HCT116 (cell line): ENCODE data around the gene EGFLAM.

Experiments used
- CEBPB ChIP-seq: IDR thresholded peaks from 2 replicates; pipeline ENCODE4 v1.6.1; 2012; ENCODE audit warnings: low read depth
- FOSL1 ChIP-seq: IDR thresholded peaks from 2 replicates; pipeline ENCODE4 v1.6.1; 2012; ENCODE audit warnings: low read depth
- JUND ChIP-seq: IDR thresholded peaks from 2 replicates; pipeline ENCODE4 v1.6.1; 2012
- POLR2A ChIP-seq: IDR thresholded peaks from 2 replicates; pipeline ENCODE4 v1.7.0; 2011; ENCODE audit warnings: borderline replicate concordance; ENCODE audit not compliant: insufficient read depth, insufficient read length; ENCODE audit errors: extremely low read depth
- POLR2AphosphoS5 ChIP-seq: IDR thresholded peaks from 2 replicates; pipeline ENCODE4 v1.6.1; 2011; ENCODE audit warnings: mild to moderate bottlenecking, low read depth, low read length, moderate library complexity
- RAD21 ChIP-seq: IDR thresholded peaks from 2 replicates; pipeline ENCODE4 v1.6.1; 2012; ENCODE audit warnings: low read depth, mild to moderate bottlenecking
- SRF ChIP-seq: IDR thresholded peaks from 2 replicates; pipeline ENCODE4 v1.6.1; 2012; ENCODE audit warnings: low read depth
- YY1 ChIP-seq: IDR thresholded peaks from 2 replicates; pipeline ENCODE4 v1.6.1; 2011; ENCODE audit warnings: low read length, low read depth, moderate library complexity, mild to moderate bottlenecking; ENCODE audit not compliant: insufficient replicate concordance; ENCODE audit errors: extremely low read depth
- TF ChIP-seq, protein P1 (sequence below), 3 experiments: fragments of 200-600 bp in 1 of 3; sonication (generic) in 1 of 3; IDR thresholded peaks in 2 of 3; conservative IDR thresholded peaks in 1 of 3; 2 replicates each; pipeline ENCODE4 v1.5.1; 2012 to 2017; ENCODE audit warnings: low read depth in 2 of 3, low read length in 2 of 3, antibody characterized with exemption in 1 of 3, borderline replicate concordance in 1 of 3, control low read depth in 1 of 3, mild to moderate bottlenecking in 1 of 3, mixed read lengths in 1 of 3, mixed run types in 1 of 3, moderate library complexity in 1 of 3; ENCODE audit not compliant: insufficient read depth in 1 of 3
- TF ChIP-seq, protein P2 (sequence below): IDR thresholded peaks from 2 replicates; pipeline ENCODE4 v1.6.1; 2012; ENCODE audit warnings: low read depth
- TF ChIP-seq, protein P3 (sequence below): IDR thresholded peaks from 2 replicates; pipeline ENCODE4 v1.6.1; 2012

DNA sequence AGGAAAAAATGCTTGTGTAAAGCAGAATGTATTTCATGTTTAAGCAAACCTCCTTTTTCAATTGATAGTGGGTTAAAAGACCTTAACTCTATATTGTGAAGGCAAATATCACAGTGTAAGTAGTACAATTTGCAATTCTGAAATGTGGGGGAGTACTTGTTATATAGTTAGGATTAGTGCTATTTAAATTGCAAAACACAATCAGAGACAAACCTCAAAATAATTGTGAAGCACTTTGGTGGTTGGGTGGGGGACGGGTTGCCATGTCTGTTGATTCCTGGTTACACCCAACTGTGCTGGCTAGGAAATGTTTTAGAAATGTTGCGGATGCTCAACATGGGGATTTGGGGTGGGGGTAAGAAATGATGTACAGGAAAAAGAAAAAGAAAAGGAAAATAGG lies 37.4 kb downstream of the EGFLAM start:
- TF ChIP-seq, protein P1, sequence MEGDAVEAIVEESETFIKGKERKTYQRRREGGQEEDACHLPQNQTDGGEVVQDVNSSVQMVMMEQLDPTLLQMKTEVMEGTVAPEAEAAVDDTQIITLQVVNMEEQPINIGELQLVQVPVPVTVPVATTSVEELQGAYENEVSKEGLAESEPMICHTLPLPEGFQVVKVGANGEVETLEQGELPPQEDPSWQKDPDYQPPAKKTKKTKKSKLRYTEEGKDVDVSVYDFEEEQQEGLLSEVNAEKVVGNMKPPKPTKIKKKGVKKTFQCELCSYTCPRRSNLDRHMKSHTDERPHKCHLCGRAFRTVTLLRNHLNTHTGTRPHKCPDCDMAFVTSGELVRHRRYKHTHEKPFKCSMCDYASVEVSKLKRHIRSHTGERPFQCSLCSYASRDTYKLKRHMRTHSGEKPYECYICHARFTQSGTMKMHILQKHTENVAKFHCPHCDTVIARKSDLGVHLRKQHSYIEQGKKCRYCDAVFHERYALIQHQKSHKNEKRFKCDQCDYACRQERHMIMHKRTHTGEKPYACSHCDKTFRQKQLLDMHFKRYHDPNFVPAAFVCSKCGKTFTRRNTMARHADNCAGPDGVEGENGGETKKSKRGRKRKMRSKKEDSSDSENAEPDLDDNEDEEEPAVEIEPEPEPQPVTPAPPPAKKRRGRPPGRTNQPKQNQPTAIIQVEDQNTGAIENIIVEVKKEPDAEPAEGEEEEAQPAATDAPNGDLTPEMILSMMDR (IDR thresholded peaks at IDR 0.05 in 2 of 3, conservative IDR thresholded peaks at IDR 0.05 in 1 of 3; ENCODE audit: borderline replicate concordance in 1 of 3, insufficient read depth in 1 of 3, low read depth in 2 of 3, low read length in 2 of 3): no peak
- no peak for TF ChIP-seq FOSL1
- no peak for TF ChIP-seq JUND
- no peak for TF ChIP-seq POLR2A
- TF ChIP-seq CEBPB: no peak
- TF ChIP-seq YY1: no peak
- TF ChIP-seq, protein P2, sequence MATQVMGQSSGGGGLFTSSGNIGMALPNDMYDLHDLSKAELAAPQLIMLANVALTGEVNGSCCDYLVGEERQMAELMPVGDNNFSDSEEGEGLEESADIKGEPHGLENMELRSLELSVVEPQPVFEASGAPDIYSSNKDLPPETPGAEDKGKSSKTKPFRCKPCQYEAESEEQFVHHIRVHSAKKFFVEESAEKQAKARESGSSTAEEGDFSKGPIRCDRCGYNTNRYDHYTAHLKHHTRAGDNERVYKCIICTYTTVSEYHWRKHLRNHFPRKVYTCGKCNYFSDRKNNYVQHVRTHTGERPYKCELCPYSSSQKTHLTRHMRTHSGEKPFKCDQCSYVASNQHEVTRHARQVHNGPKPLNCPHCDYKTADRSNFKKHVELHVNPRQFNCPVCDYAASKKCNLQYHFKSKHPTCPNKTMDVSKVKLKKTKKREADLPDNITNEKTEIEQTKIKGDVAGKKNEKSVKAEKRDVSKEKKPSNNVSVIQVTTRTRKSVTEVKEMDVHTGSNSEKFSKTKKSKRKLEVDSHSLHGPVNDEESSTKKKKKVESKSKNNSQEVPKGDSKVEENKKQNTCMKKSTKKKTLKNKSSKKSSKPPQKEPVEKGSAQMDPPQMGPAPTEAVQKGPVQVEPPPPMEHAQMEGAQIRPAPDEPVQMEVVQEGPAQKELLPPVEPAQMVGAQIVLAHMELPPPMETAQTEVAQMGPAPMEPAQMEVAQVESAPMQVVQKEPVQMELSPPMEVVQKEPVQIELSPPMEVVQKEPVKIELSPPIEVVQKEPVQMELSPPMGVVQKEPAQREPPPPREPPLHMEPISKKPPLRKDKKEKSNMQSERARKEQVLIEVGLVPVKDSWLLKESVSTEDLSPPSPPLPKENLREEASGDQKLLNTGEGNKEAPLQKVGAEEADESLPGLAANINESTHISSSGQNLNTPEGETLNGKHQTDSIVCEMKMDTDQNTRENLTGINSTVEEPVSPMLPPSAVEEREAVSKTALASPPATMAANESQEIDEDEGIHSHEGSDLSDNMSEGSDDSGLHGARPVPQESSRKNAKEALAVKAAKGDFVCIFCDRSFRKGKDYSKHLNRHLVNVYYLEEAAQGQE: no peak
- TF ChIP-seq, protein P3, sequence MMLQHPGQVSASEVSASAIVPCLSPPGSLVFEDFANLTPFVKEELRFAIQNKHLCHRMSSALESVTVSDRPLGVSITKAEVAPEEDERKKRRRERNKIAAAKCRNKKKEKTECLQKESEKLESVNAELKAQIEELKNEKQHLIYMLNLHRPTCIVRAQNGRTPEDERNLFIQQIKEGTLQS: no peak
- no peak for TF ChIP-seq RAD21
- TF ChIP-seq POLR2AphosphoS5: no peak
- TF ChIP-seq SRF: no peak
